ENCODE measurements around the gene FECH. TPM values are rescaled to one million over a fixed set of nuclear protein-coding genes. Genes with fewer than 3 reads are reported as not detected.

FECH gene
- total RNA-seq, 4 donors from 2014 or later: 24.1 to 37.2 (median 29.2) TPM

- no peak for DNase-seq (ENCODE audit: extremely low spot score)
- no peaks in the 10 kb centered on the region for H3K9me3 ChIP-seq
- 77% methylated on average over 8 of the region's 8 CpGs for WGBS
- no peak for TF ChIP-seq POLR2AphosphoS5 (IDR thresholded peaks at IDR 0.05)
- no peak for TF ChIP-seq POLR2A (IDR thresholded peaks at IDR 0.05; ENCODE audit: low read depth)
- TF ChIP-seq CTCF (IDR thresholded peaks at IDR 0.05): no peak
- no peak for TF ChIP-seq EP300 (IDR thresholded peaks at IDR 0.05)
- no peaks in the 10 kb centered on the region for H3K4me1 ChIP-seq
- intact Hi-C loops (cut with DNase I): no loop called here
- H3K27me3 ChIP-seq: peaks cover 0 to 3% (median 0%) of the 10 kb centered on the region in 4 donors
- H3K4me3 ChIP-seq: no peak overlapping the region
- no peak overlapping the region for H3K27ac ChIP-seq (replicated peaks in 1 of 4)
- H3K36me3 ChIP-seq: peaks cover 0 to 2% (median 0%) of the 10 kb centered on the region in 4 donors
Observed at GRCh38 chr18:57543560-57543959, 42.9 kb downstream of the FECH start.

- 86% methylated on average over 12 of the region's 17 CpGs for WGBS
- TF ChIP-seq POLR2AphosphoS5 (IDR thresholded peaks at IDR 0.05) (no peak), CTCF (IDR thresholded peaks at IDR 0.05) (no peak), EP300 (IDR thresholded peaks at IDR 0.05) (no peak), POLR2A (IDR thresholded peaks at IDR 0.05; ENCODE audit: low read depth) (no peak)
- Histone ChIP-seq H3K27me3 (peaks cover 0 to 4% (median 0%) of the 10 kb centered on the region in 4 donors), H3K36me3 (no peaks in the 10 kb centered on the region), H3K27ac (replicated peaks in 1 of 4) (no peak overlapping the region), H3K4me1 (no peaks in the 10 kb centered on the region), H3K4me3 (no peak overlapping the region), H3K9me3 (no peaks in the 10 kb centered on the region)
- no peak for DNase-seq (ENCODE audit: extremely low spot score)
- intact Hi-C loops (cut with DNase I): no loop called here
Observed at GRCh38 chr18:57542812-57543427, 43.6 kb downstream of the FECH start.

- no peak overlapping the region for H3K27ac ChIP-seq (replicated peaks in 1 of 4)
- H3K4me1 ChIP-seq: no peaks in the 10 kb centered on the region
- H3K4me3 ChIP-seq: no peak overlapping the region
- no peaks in the 10 kb centered on the region for H3K9me3 ChIP-seq
- no peaks in the 10 kb centered on the region for H3K36me3 ChIP-seq
- WGBS: 45% methylated on average over 4 of the region's 4 CpGs
- intact Hi-C loops (cut with DNase I): no loop called here
- TF ChIP-seq POLR2A (IDR thresholded peaks at IDR 0.05; ENCODE audit: low read depth) (no peak), POLR2AphosphoS5 (IDR thresholded peaks at IDR 0.05) (no peak), EP300 (IDR thresholded peaks at IDR 0.05) (no peak), CTCF (IDR thresholded peaks at IDR 0.05) (no peak)
- peaks cover 0 to 4% (median 0%) of the 10 kb centered on the region in 4 donors for H3K27me3 ChIP-seq
- DNase-seq (ENCODE audit: extremely low spot score): no peak
Observed at GRCh38 chr18:57542126-57542525, 44.4 kb downstream of the FECH start.

DNA sequence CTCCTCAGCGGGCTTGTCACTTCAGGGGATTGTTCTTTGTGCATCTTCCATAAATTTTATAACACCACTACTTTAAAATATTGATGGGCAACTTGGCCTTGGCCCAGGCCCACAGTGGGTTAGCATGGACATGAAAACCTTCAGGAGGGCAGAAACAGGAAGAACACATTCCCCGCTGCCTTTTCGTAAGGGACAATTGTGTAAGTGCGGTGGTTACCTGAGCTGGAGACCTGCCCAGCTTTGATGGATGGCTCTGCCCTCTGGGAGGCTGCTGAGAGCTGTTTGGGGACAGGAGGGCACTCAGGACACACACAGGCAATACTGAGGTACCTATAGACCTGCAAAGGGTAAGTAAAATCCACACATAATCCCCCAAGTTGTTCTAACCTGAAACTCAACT is 46.8 kb downstream of the FECH start:
- H3K4me1 ChIP-seq: no peaks in the 10 kb centered on the region
- intact Hi-C loops (cut with DNase I): no loop called here
- no peak for DNase-seq (ENCODE audit: extremely low spot score)
- no peak overlapping the region for H3K4me3 ChIP-seq
- H3K9me3 ChIP-seq: no peaks in the 10 kb centered on the region
- peaks cover 0 to 4% (median 0%) of the 10 kb centered on the region in 4 donors for H3K27me3 ChIP-seq
- H3K27ac ChIP-seq (replicated peaks in 1 of 4): no peak overlapping the region
- 90% methylated on average over 4 of the region's 4 CpGs for WGBS
- H3K36me3 ChIP-seq: no peaks in the 10 kb centered on the region
- TF ChIP-seq CTCF (IDR thresholded peaks at IDR 0.05) (no peak), EP300 (IDR thresholded peaks at IDR 0.05) (no peak), POLR2A (IDR thresholded peaks at IDR 0.05; ENCODE audit: low read depth) (no peak), POLR2AphosphoS5 (IDR thresholded peaks at IDR 0.05) (no peak)

DNA sequence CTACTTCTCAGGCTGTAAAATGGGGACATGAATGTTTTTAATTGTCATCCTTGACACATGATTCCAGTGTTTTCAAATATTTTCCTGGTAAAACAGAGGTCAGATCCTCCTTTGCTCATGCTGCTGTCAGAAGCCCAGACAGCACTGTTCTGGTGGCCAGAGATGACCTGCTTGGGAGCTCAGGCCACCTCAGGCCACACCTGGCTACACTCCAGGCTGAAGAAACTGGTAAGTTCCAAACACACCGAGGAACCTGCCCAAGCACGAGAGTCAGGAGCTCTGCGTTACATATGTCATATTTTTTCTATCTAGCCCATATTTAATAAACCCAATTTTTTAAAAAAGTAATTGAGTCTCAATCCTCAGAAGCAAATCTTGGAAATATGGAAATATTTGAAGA is 47.9 kb downstream of the FECH start:
- 93% methylated on average over 3 of the region's 3 CpGs for WGBS
- TF ChIP-seq CTCF (IDR thresholded peaks at IDR 0.05): no peak
- no peak for TF ChIP-seq POLR2A (IDR thresholded peaks at IDR 0.05; ENCODE audit: low read depth)
- no peak for TF ChIP-seq POLR2AphosphoS5 (IDR thresholded peaks at IDR 0.05)
- TF ChIP-seq EP300 (IDR thresholded peaks at IDR 0.05): no peak
- Histone ChIP-seq H3K4me1 (peaks cover 0 to 3% (median under 1%) of the 10 kb centered on the region in 4 donors), H3K36me3 (no peaks in the 10 kb centered on the region), H3K27me3 (peaks cover 0 to 4% (median 0%) of the 10 kb centered on the region in 4 donors), H3K9me3 (no peaks in the 10 kb centered on the region), H3K4me3 (no peak overlapping the region), H3K27ac (replicated peaks in 1 of 4) (no peak overlapping the region)
- intact Hi-C loops (cut with DNase I): no loop called here
- no peak for DNase-seq (ENCODE audit: extremely low spot score)

Data from esophagus muscularis mucosa (tissue), 4 donors.